GM18951 (cell line): Measurements from ENCODE around the gene FRMD1.

Experiments used
- POLR2A ChIP-seq: IDR thresholded peaks from 4 replicates; pipeline ENCODE4 v1.6.1; 2011; ENCODE audit warnings: mild to moderate bottlenecking; ENCODE audit not compliant: insufficient read length, insufficient read depth; ENCODE audit errors: extremely low read depth
- in situ Hi-C: fragments of 300-500 bp; cut with MboI; formaldehyde crosslinking; loops from one replicate; pipeline ENCODE4 v1.12.0; 2022; ENCODE audit warnings: low sequenced_read_pairs, mixed read lengths, inconsistent platforms; ENCODE audit not compliant: unreplicated experiment

The FRMD1 gene

GRCh38 chr6:168095716-168096250, 16.8 kb upstream of the FRMD1 start:
- TF ChIP-seq POLR2A = no peak
- in situ Hi-C loops = no loop called here

- no peak for TF ChIP-seq POLR2A
- in situ Hi-C loops = no loop called here
These were observed 16.2 kb upstream of the FRMD1 start for GRCh38 chr6:168095171-168095691.

- in situ Hi-C loops = no loop called here
- no peak for TF ChIP-seq POLR2A
These were observed 14.6 kb upstream of the FRMD1 start for GRCh38 chr6:168093634-168094033.

GRCh38 chr6:168093071-168093505, 14.1 kb upstream of the FRMD1 start:
- in situ Hi-C loops = no loop called here
- no peak for TF ChIP-seq POLR2A

- TF ChIP-seq POLR2A = no peak
- in situ Hi-C loops = no loop called here
These were observed 13.5 kb upstream of the FRMD1 start for GRCh38 chr6:168092541-168092940.

GRCh38 chr6:168091381-168092264, 12.6 kb upstream of the FRMD1 start:
- no peak for TF ChIP-seq POLR2A
- in situ Hi-C loops = no loop called here

- in situ Hi-C loops = no loop called here
- no peak for TF ChIP-seq POLR2A
These were observed 11.7 kb upstream of the FRMD1 start for GRCh38 chr6:168090706-168091105.

- no peak for TF ChIP-seq POLR2A
- in situ Hi-C loops = no loop called here
These were observed 11.2 kb upstream of the FRMD1 start for GRCh38 chr6:168090064-168090690.

GRCh38 chr6:168089186-168090063, 10.4 kb upstream of the FRMD1 start:
- in situ Hi-C loops = no loop called here
- TF ChIP-seq POLR2A = no peak

- in situ Hi-C loops = no loop called here
- TF ChIP-seq POLR2A = no peak
These were observed 9.4 kb upstream of the FRMD1 start for GRCh38 chr6:168088161-168089053.

GRCh38 chr6:168087436-168088160, 8.6 kb upstream of the FRMD1 start:
- in situ Hi-C loops = no loop called here
- TF ChIP-seq POLR2A = no peak

GRCh38 chr6:168086616-168087015, 7.6 kb upstream of the FRMD1 start:
- in situ Hi-C loops = no loop called here
- no peak for TF ChIP-seq POLR2A

- no peak for TF ChIP-seq POLR2A
- in situ Hi-C loops = no loop called here
These were observed 7.1 kb upstream of the FRMD1 start for GRCh38 chr6:168086066-168086465.
